HL-60 (cell line): Measurements from ENCODE around the gene GABPB2.

Source experiments
- DNase-seq, 2 experiments: peaks; one replicate each; pipeline ENCODE4 v3.0.0-alpha.2; 2010 to 2020; ENCODE audit warnings: low read depth in 1 of 2, low spot score in 1 of 2
- H3K27ac ChIP-seq: fragments of 250-450 bp; sonication (Bioruptor Pico); replicated peaks from 2 replicates; pipeline ENCODE4 v1.5.1; 2020; ENCODE audit warnings: mild to moderate bottlenecking, moderate library complexity
- H3K27me3 ChIP-seq: fragments of 250-450 bp; sonication (Bioruptor Pico); 2 replicates; pipeline ENCODE4 v1.5.1; 2021; ENCODE audit warnings: mild to moderate bottlenecking, moderate library complexity; ENCODE audit not compliant: insufficient read depth, poor library complexity, severe bottlenecking
- H3K4me3 ChIP-seq: replicated peaks from 2 replicates; pipeline ENCODE4 v1.5.1; 2011; ENCODE audit warnings: mild to moderate bottlenecking, control low read depth, low read length; ENCODE audit not compliant: insufficient read depth
- CTCF ChIP-seq: IDR thresholded peaks from one replicate; pipeline ENCODE4 v1.5.1; 2011; ENCODE audit warnings: low read length, control low read depth, inconsistent platforms; ENCODE audit not compliant: insufficient read depth
- GABPA ChIP-seq: IDR thresholded peaks from 2 replicates; pipeline ENCODE4 v1.6.1; 2012; ENCODE audit warnings: low read depth
- POLR2AphosphoS5 ChIP-seq: IDR thresholded peaks from 2 replicates; pipeline ENCODE4 v1.6.1; 2012; ENCODE audit warnings: low read depth
- SPI1 ChIP-seq: IDR thresholded peaks from 2 replicates; pipeline ENCODE4 v1.6.1; 2012; ENCODE audit warnings: low read depth, mild to moderate bottlenecking, borderline replicate concordance
- TF ChIP-seq, protein P1 (sequence below): IDR thresholded peaks from 2 replicates; pipeline ENCODE4 v1.6.1; 2012; ENCODE audit warnings: low read depth; ENCODE audit not compliant: insufficient replicate concordance

Gene GABPB2

GRCh38 chr1:151147132-151147503, 76.6 kb downstream of the GABPB2 start:
- Histone ChIP-seq H3K27ac (no peak overlapping the region), H3K27me3 (peaks cover 16% of the 10 kb centered on the region), H3K4me3 (peak overlapping the region; percentile 71)
- DNase-seq: no peak
- TF ChIP-seq POLR2AphosphoS5 (no peak), SPI1 (no peak), CTCF (no peak), GABPA (no peak)
- TF ChIP-seq, protein P1, sequence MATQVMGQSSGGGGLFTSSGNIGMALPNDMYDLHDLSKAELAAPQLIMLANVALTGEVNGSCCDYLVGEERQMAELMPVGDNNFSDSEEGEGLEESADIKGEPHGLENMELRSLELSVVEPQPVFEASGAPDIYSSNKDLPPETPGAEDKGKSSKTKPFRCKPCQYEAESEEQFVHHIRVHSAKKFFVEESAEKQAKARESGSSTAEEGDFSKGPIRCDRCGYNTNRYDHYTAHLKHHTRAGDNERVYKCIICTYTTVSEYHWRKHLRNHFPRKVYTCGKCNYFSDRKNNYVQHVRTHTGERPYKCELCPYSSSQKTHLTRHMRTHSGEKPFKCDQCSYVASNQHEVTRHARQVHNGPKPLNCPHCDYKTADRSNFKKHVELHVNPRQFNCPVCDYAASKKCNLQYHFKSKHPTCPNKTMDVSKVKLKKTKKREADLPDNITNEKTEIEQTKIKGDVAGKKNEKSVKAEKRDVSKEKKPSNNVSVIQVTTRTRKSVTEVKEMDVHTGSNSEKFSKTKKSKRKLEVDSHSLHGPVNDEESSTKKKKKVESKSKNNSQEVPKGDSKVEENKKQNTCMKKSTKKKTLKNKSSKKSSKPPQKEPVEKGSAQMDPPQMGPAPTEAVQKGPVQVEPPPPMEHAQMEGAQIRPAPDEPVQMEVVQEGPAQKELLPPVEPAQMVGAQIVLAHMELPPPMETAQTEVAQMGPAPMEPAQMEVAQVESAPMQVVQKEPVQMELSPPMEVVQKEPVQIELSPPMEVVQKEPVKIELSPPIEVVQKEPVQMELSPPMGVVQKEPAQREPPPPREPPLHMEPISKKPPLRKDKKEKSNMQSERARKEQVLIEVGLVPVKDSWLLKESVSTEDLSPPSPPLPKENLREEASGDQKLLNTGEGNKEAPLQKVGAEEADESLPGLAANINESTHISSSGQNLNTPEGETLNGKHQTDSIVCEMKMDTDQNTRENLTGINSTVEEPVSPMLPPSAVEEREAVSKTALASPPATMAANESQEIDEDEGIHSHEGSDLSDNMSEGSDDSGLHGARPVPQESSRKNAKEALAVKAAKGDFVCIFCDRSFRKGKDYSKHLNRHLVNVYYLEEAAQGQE: no peak

GRCh38 chr1:151147665-151148064, 77.1 kb downstream of the GABPB2 start:
- H3K4me3 ChIP-seq: no peak overlapping the region
- DNase-seq: no peak
- peaks cover 16% of the 10 kb centered on the region for H3K27me3 ChIP-seq
- no peak overlapping the region for H3K27ac ChIP-seq
- TF ChIP-seq SPI1 (no peak), CTCF (no peak)
- TF ChIP-seq, protein P1: no peak

DNA sequence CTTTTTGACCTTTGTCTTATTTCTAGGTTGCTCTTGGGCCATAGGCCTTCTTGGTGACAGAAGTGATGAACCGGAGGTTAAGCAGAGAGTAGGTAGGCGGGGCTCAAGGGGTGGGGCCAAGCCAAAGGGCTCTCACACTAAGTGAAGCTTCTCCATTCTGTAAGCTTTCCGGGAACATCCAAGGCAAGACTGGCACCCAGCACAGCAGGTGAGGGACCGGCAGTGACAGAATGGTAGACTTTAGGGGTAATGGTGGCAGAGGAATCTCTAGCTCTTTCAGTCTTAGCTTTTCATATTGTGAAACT, 85.9 kb downstream of the GABPB2 start, which contains the start of gene TNFAIP8L2:
TSS of gene TNFAIP8L2 (plus strand) at position 135 of the 305 bp plus-strand sequence. CDS start 2,049 bp downstream, outside the sequence.
- Histone ChIP-seq H3K27ac (peak within 1 kb of the TSS; percentile 84), H3K4me3 (peak within 1 kb of the TSS; percentile 49), H3K27me3 (no peaks in the 10 kb centered on the region)
- DNase-seq: peak; percentile 77 to 92
- no peak for TF ChIP-seq SPI1
- TF ChIP-seq, protein P1: no peak
- TF ChIP-seq GABPA: no peak
- no peak for TF ChIP-seq POLR2AphosphoS5
- no peak for TF ChIP-seq CTCF
